K562 (cell line): ENCODE data around the gene MCEE. TPM values are rescaled to one million over a fixed set of nuclear protein-coding genes. Genes with fewer than 3 reads are reported as not detected.

Experiments used
- AFF4 ChIP-seq: sonication (generic); formaldehyde crosslinking; IDR thresholded peaks from 2 replicates; pipeline ENCODE4 v1.8.0; 2023; ENCODE audit warnings: mild to moderate bottlenecking, missing genetic modification reagents
- ARID4B ChIP-seq: sonication (generic); formaldehyde crosslinking; IDR thresholded peaks from 2 replicates; pipeline ENCODE4 v1.8.0; 2022; ENCODE audit warnings: mild to moderate bottlenecking, missing genetic modification reagents
- ARNT ChIP-seq, 2 experiments: fragments of 450-650 bp; IDR thresholded peaks; 2 replicates each; pipeline ENCODE4 v1.6.1; 2016; ENCODE audit warnings: mild to moderate bottlenecking in 1 of 2
- CREB3L1 ChIP-seq: fragments of 450-650 bp; IDR thresholded peaks from 2 replicates; pipeline ENCODE4 v1.6.1; 2014; ENCODE audit warnings: low read depth, mild to moderate bottlenecking, moderate library complexity, borderline replicate concordance
- CXXC5 ChIP-seq: fragments of 250-450 bp; sonication (Bioruptor Pico); IDR thresholded peaks from 2 replicates; pipeline ENCODE4 v1.8.0; 2022; ENCODE audit warnings: inconsistent platforms, mild to moderate bottlenecking, moderate library complexity
- E2F1 ChIP-seq: sonication (generic); formaldehyde crosslinking; IDR thresholded peaks from 2 replicates; pipeline ENCODE4 v1.8.1; 2023; ENCODE audit warnings: mild to moderate bottlenecking, missing genetic modification reagents, moderate library complexity
- E2F8 ChIP-seq: fragments of 450-650 bp; IDR thresholded peaks from 2 replicates; pipeline ENCODE4 v1.7.1; 2018; ENCODE audit warnings: mild to moderate bottlenecking, low read depth; ENCODE audit not compliant: partially characterized antibody
- GATAD2B ChIP-seq: fragments of 450-650 bp; IDR thresholded peaks from 2 replicates; pipeline ENCODE4 v1.6.1; 2017; ENCODE audit warnings: mild to moderate bottlenecking, borderline replicate concordance
- HOXB6 ChIP-seq: fragments of 250-450 bp; sonication (Bioruptor Pico); IDR thresholded peaks from 2 replicates; pipeline ENCODE4 v1.5.1; 2022; ENCODE audit warnings: mild to moderate bottlenecking, borderline replicate concordance
- KDM5B ChIP-seq: fragments of 200-600 bp; sonication (generic); IDR thresholded peaks from 2 replicates; pipeline ENCODE4 v1.6.1; 2012; ENCODE audit warnings: low read depth, mild to moderate bottlenecking, moderate library complexity, low read length, control low read depth, inconsistent platforms; ENCODE audit not compliant: insufficient replicate concordance
- SIN3B ChIP-seq: fragments of 450-650 bp; IDR thresholded peaks from 2 replicates; pipeline ENCODE4 v1.6.1; 2017; ENCODE audit warnings: low read depth, mild to moderate bottlenecking, moderate library complexity
- ZNF830 ChIP-seq: fragments of 250-450 bp; sonication (Bioruptor Pico); IDR thresholded peaks from 2 replicates; pipeline ENCODE4 v1.5.0; 2021; ENCODE audit warnings: mild to moderate bottlenecking
- polyA plus RNA-seq, 8 experiments: library from polyadenylated mRNA; depleted of rRNA in 4 of 8; stranded (reverse) in 5 of 8; unstranded in 3 of 8; fragments of >200 nt; fragmentation: Nextera tagmentation in 2 of 8; fragmentation: Illumina TruSeq in 1 of 8; extraction: Ambion mirVana in 2 of 8; extraction: Trizol in 1 of 8; gene quantifications; 2 replicates each; pipeline versions ENCODE4 v1.2.1 to v1.2.3, GENCODE V29; 2011 to 2014; ENCODE audit warnings: inconsistent platforms in 1 of 8, missing spikeins in 1 of 8
- total RNA-seq, 7 experiments: library from RNA; depleted of rRNA in 6 of 7; stranded (reverse); fragments of >200 nt in 6 of 7; fragmentation: Illumina TruSeq in 2 of 7; extraction: Trizol in 2 of 7; gene quantifications; 2 replicates each; pipeline versions ENCODE4 v1.2.1 to v1.2.3, GENCODE V29; 2011 to 2021; ENCODE audit warnings: low replicate concordance in 1 of 7

Gene MCEE
- total and polyA plus RNA-seq, 9 of the 15 experiments (the other 6 are each of a cell fraction or from before 2014, with no cell fraction given): 15.6 to 49.1 (median 24.5) TPM

- TF ChIP-seq E2F8 (peak; percentile 82), CREB3L1 (peak; percentile 99), HOXB6 (CRISPR knock-in tag) (no peak), ARID4B (CRISPR knock-in tag) (peak; percentile 41; the same call in 1 of the 2 replicates), ZNF830 (CRISPR knock-in tag) (peak; percentile 84; the same call in 1 of the 2 replicates), CXXC5 (CRISPR knock-in tag) (peak; percentile 73), KDM5B (peak; percentile 85), AFF4 (peak; percentile 75; the same call in 1 of the 2 replicates), ARNT (IDR thresholded peaks at IDR 0.05) (peak; percentile 32 to 51; a peak in 2 of 4 replicates), E2F1 (CRISPR knock-in tag) (peak; percentile 89; the same call in 1 of the 2 replicates), GATAD2B (no peak), SIN3B (peak; percentile 93)
Measured at GRCh38 chr2:71130152-71130904, at the start of gene MCEE, which contains the start of gene MPHOSPH10 (continued).
